GM23338 (cell line): Measurements from ENCODE around the gene AMPH. TPM values are rescaled to one million over a fixed set of nuclear protein-coding genes. Genes with fewer than 3 reads are reported as not detected.

Source experiments
- CREB1 ChIP-seq: fragments of 250-450 bp; sonication (Bioruptor Pico); IDR thresholded peaks from 2 replicates; pipeline ENCODE4 v1.5.0; 2020; ENCODE audit warnings: low read depth, mild to moderate bottlenecking, moderate library complexity
- CTCF ChIP-seq, 2 experiments: fragments of 200-600 bp in 1 of 2; sonication (generic) in 1 of 2; conservative IDR thresholded peaks; 2 replicates each; pipeline versions ENCODE4 v1.5.1 to v1.6.1; 2016 to 2017; ENCODE audit warnings: antibody characterized with exemption in 2 of 2, low read depth in 2 of 2, mild to moderate bottlenecking in 2 of 2, moderate library complexity in 1 of 2
- ETS1 ChIP-seq: IDR thresholded peaks from 2 replicates; pipeline ENCODE4 v1.6.1; 2016; ENCODE audit warnings: antibody characterized with exemption
- EZH2 ChIP-seq: fragments of 200-600 bp; sonication (generic); IDR thresholded peaks from one replicate; pipeline ENCODE4 v1.8.0; 2017; ENCODE audit warnings: antibody characterized with exemption, mild to moderate bottlenecking, low read depth; ENCODE audit not compliant: unreplicated experiment
- EZH2phosphoT487 ChIP-seq: fragments of 200-600 bp; sonication (generic); IDR thresholded peaks from one replicate; pipeline ENCODE4 v1.8.1; 2018; ENCODE audit warnings: antibody characterized with exemption; ENCODE audit not compliant: unreplicated experiment
- JUNB ChIP-seq: IDR thresholded peaks from one replicate; pipeline ENCODE4 v1.6.1; 2016; ENCODE audit warnings: antibody characterized with exemption; ENCODE audit not compliant: unreplicated experiment
- NANOG ChIP-seq: IDR thresholded peaks from 2 replicates; pipeline ENCODE4 v1.6.1; 2016; ENCODE audit warnings: antibody characterized with exemption, borderline replicate concordance
- POLR2AphosphoS5 ChIP-seq: IDR thresholded peaks from 2 replicates; pipeline ENCODE4 v1.6.1; 2016; ENCODE audit warnings: antibody characterized with exemption, low read depth
- STAT1 ChIP-seq: IDR thresholded peaks from one replicate; pipeline ENCODE4 v1.6.1; 2016; ENCODE audit warnings: antibody characterized with exemption; ENCODE audit not compliant: unreplicated experiment
- ZNF331 ChIP-seq: fragments of 250-450 bp; sonication (Bioruptor Pico); IDR thresholded peaks from 2 replicates; pipeline ENCODE4 v1.5.0; 2020; ENCODE audit warnings: low read depth, mild to moderate bottlenecking, moderate library complexity
- ZNF462 ChIP-seq: fragments of 250-450 bp; sonication (Bioruptor Pico); IDR thresholded peaks from 2 replicates; pipeline ENCODE4 v1.5.0; 2020; ENCODE audit warnings: mild to moderate bottlenecking, moderate library complexity
- polyA plus RNA-seq: library from polyadenylated mRNA; unstranded; fragments of >200 nt; fragmentation: Nextera tagmentation; extraction: Ambion mirVana; gene quantifications from 2 replicates; pipeline ENCODE4 v1.2.1, GENCODE V29; 2016
- total RNA-seq: library from RNA; depleted of rRNA; stranded (reverse); fragments of >200 nt; shearing (Covaris generic); gene quantifications from 2 replicates; pipeline ENCODE4 v1.2.3, GENCODE V29; 2014

The AMPH gene
- total and polyA plus RNA-seq, 2 experiments from 2014 or later = 4.8 to 10.2 TPM

GRCh38 chr7:38394660-38395059 lies 236.5 kb downstream of the AMPH start (continued):
- no peak for TF ChIP-seq ZNF462
- no peak for TF ChIP-seq STAT1
- TF ChIP-seq CTCF (conservative IDR thresholded peaks at IDR 0.05; ENCODE audit: low read depth in 2 of 2) = no peak
- no peak for TF ChIP-seq EZH2
- no peak for TF ChIP-seq NANOG
- TF ChIP-seq ETS1 = no peak
- TF ChIP-seq EZH2phosphoT487 = no peak
- no peak for TF ChIP-seq JUNB
- TF ChIP-seq POLR2AphosphoS5 = no peak
- no peak for TF ChIP-seq ZNF331 (CRISPR knock-in tag)
- TF ChIP-seq CREB1 = no peak
